Ascending aorta (tissue), 2 donors: ENCODE results near the gene LMTK2. TPM values are rescaled to one million over a fixed set of nuclear protein-coding genes. Genes with fewer than 3 reads are reported as not detected.

Experiments
- DNase-seq, 2 donors: peaks; one replicate each; pipeline ENCODE4 v3.0.0-alpha.2; 2019; ENCODE audit warnings: low spot score in 2 of 2
- H3K27ac ChIP-seq, 2 donors: fragments of 200-600 bp; sonication (generic); one replicate each; pipeline ENCODE4 v1.5.1; 2016 to 2017; ENCODE audit warnings: mild to moderate bottlenecking in 1 of 2
- H3K27me3 ChIP-seq: fragments of 200-600 bp; sonication (generic); one replicate; pipeline ENCODE4 v1.5.1; 2017
- H3K36me3 ChIP-seq, 2 donors: fragments of 200-600 bp; sonication (generic); one replicate each; pipeline ENCODE4 v1.5.1; 2016
- H3K4me1 ChIP-seq, 2 donors: fragments of 200-600 bp; sonication (generic); one replicate each; pipeline ENCODE4 v1.5.1; 2016 to 2017; ENCODE audit warnings: mild to moderate bottlenecking in 1 of 2
- H3K4me3 ChIP-seq, 2 donors: fragments of 200-600 bp; sonication (generic); one replicate each; pipeline ENCODE4 v1.5.1; 2016 to 2017; ENCODE audit warnings: mild to moderate bottlenecking in 1 of 2
- H3K9me3 ChIP-seq, 2 donors: fragments of 200-600 bp; sonication (generic); one replicate each; pipeline ENCODE4 v1.5.1; 2016
- CTCF ChIP-seq, 3 experiments: fragments of 200-600 bp in 2 of 3; fragments of 450-650 bp in 1 of 3; sonication (generic) in 2 of 3; IDR thresholded peaks; one replicate each; pipeline ENCODE4 v1.5.1; 2016 to 2019; ENCODE audit warnings: antibody characterized with exemption in 3 of 3, mild to moderate bottlenecking in 1 of 3, moderate library complexity in 1 of 3
- intact Hi-C: fragments of 100-400 bp; cut with DNase I; formaldehyde crosslinking; loops from one replicate; pipeline ENCODE4 v1.15.1; 2023
- total RNA-seq: library from RNA; depleted of rRNA; stranded (reverse); fragments of >200 nt; gene quantifications from one replicate; pipeline ENCODE4 v1.1.0, GENCODE V29; 2016

Gene LMTK2
- total RNA-seq, 1 donor from 2014 or later, result 11.8 TPM

- Histone ChIP-seq H3K27ac (no peak overlapping the region), H3K9me3 (peaks cover 7 to 9% of the 10 kb centered on the region in 2 donors), H3K36me3 (peaks cover 7 to 50% of the 10 kb centered on the region in 2 donors), H3K4me1 (no peaks in the 10 kb centered on the region), H3K4me3 (no peak overlapping the region), H3K27me3 (no peaks in the 10 kb centered on the region)
- no peak for DNase-seq
- no peak for TF ChIP-seq CTCF (IDR thresholded peaks at IDR 0.05)
- intact Hi-C loops, result no loop called here
These were observed 92.5 kb downstream of the LMTK2 start for GRCh38 chr7:98199131-98199530.

GRCh38 chr7:98200364-98200763 lies 93.7 kb downstream of the LMTK2 start:
- DNase-seq, result no peak
- intact Hi-C loops, result no loop called here
- Histone ChIP-seq H3K27me3 (no peaks in the 10 kb centered on the region), H3K9me3 (peaks cover 7 to 9% of the 10 kb centered on the region in 2 donors), H3K27ac (no peak overlapping the region), H3K36me3 (peaks cover 16 to 50% of the 10 kb centered on the region in 2 donors), H3K4me3 (no peak overlapping the region), H3K4me1 (no peaks in the 10 kb centered on the region)
- TF ChIP-seq CTCF (IDR thresholded peaks at IDR 0.05), result no peak

DNA sequence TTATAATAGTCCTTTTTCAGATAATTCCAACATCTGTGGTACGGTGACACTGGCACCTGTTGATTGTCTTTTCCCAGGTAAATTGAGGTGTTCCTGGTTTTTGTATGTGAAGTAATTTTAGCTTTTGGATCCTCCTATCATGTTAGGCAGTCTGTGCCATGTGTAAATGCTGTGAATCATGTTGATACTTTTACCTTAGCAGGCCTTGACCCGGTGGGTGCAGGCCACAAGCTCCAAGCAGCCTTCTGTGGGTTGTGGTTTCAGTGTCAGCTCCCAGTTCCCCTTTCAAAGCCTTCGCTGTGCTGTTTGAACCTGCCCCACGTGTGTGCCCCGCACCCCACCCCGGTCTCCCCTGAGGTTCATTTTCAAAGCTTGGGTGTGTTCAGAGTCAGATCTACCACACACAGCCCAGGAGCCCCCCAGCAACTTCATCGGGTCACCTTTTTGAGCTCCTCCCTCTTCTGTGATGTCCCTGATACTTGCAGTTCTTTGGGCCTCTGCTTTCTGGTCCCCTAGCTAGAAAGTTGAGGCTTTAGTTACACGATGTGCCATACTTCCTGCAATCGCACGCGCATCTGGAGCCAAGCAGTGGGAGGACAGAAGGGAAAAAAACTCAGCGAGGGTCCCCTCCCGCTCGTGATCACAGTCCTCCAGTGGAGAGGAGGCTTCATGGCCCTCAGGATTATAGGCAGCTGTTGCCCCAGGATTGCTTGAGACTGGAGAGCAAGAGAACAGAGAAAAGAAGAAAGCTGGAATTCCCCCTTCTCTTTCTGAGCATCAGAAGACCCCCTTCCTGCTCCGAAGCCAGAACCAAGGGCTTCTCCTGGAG lies 95.9 kb downstream of the LMTK2 start:
- intact Hi-C loops, result no loop called here

DNA sequence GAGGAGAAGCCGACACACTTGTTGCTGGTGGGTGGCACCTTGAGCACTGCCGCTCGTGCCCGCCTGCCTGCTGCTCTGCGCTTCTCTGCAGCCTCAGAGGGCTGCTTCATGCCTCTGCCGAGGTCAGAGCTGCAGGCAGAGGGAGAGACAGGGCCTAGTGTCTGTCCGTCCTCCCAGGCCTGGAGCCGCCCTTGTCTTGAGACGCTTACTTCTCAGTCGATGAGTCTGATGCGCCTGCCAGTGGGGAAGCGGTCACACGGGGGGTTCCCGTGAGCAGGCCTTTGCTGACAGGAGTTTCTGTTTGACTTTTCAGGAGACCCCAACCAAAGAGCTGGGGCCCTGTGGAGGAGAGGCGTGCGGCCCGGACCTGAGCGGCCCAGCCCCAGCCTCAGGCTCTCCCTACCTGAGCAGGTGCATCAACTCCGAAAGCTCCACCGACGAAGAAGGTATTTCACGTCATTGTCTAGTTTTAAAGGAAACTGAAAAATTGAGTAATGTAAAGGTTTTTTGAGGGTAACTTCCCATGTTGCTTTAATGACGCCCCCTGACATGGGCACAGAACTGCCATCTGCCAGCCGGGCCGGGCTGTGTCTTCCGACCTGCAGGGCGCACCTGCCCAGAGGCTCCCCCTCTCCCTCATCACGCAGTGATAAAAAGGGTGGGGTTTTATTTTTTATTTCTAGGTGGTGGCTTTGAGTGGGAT lies 96.8 kb downstream of the LMTK2 start:
- no peaks in the 10 kb centered on the region for H3K4me1 ChIP-seq
- TF ChIP-seq CTCF (IDR thresholded peaks at IDR 0.05), result no peak
- intact Hi-C loops, result no loop called here

More for the DNA sequence above, 95.9 kb downstream of the LMTK2 start:
- peaks cover 6 to 7% of the 10 kb centered on the region in 2 donors for H3K9me3 ChIP-seq
- no peak overlapping the region for H3K4me3 ChIP-seq
- peak in 1 of 2 donors; percentile 57 for DNase-seq
- no peak for TF ChIP-seq CTCF (IDR thresholded peaks at IDR 0.05)
- H3K4me1 ChIP-seq, result no peaks in the 10 kb centered on the region
- H3K36me3 ChIP-seq, result peaks cover 32 to 52% of the 10 kb centered on the region in 2 donors
- H3K27me3 ChIP-seq, result no peaks in the 10 kb centered on the region
- no peak overlapping the region for H3K27ac ChIP-seq

DNA sequence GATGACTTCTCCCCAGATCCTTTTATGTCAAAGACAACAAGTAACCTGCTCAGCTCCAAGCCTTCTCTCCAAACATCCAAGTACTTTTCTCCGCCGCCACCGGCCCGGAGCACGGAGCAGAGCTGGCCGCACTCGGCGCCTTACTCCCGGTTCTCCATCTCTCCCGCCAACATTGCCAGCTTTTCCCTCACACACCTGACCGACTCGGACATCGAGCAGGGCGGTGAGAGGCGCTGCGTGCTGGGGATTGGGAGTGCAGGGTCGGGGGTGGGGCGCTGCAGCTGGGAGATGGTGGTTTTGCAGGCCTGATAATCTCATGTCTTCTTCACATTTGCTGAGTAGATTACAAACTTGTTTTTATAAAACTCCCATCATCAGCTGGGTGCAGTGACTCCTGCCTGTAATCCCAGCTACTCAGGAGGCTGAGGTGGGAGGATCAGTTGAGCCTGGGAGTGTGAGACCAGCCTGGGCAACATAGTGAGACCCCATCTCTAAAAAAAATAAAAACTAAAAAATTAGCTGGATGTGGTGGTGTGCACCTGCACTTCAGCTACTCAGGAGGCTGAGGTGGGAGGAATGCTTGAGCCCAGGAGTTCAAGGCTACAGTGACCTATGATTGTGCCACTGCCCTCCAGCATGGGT lies 97.4 kb downstream of the LMTK2 start:
- no peak overlapping the region for H3K4me3 ChIP-seq
- TF ChIP-seq CTCF (IDR thresholded peaks at IDR 0.05), result no peak
- intact Hi-C loops, result no loop called here
- H3K4me1 ChIP-seq, result no peaks in the 10 kb centered on the region
- H3K9me3 ChIP-seq, result no peaks in the 10 kb centered on the region
- H3K27ac ChIP-seq, result no peak overlapping the region
- DNase-seq, result peak in 1 of 2 donors; percentile 38
- H3K36me3 ChIP-seq, result peaks cover 32 to 51% of the 10 kb centered on the region in 2 donors
- no peaks in the 10 kb centered on the region for H3K27me3 ChIP-seq

More for the DNA sequence above, 96.8 kb downstream of the LMTK2 start:
- Histone ChIP-seq H3K4me3 (no peak overlapping the region), H3K27me3 (no peaks in the 10 kb centered on the region), H3K9me3 (peaks cover 1 to 5% of the 10 kb centered on the region in 2 donors), H3K27ac (no peak overlapping the region), H3K36me3 (peaks cover 32 to 52% of the 10 kb centered on the region in 2 donors)
- peak in 1 of 2 donors; percentile 52 for DNase-seq
